SK-N-SH treated with all-trans-retinoic acid at 6 μM for 48 hours (cell line): ENCODE measurements around the gene BICRAL.
"Not testable (repeated sequence)": the region's sequence is repeated elsewhere in the genome, so short reads cannot be mapped to it uniquely, and the experiment has no call there.

Experiments
- ATAC-seq: fragments of 200-7000 bp; cut with Tn5 transposase; 3 replicates; pipeline ENCODE4 v1.9.1; 2020; ENCODE audit warnings: mild to moderate bottlenecking, moderate library complexity
- ARNTL ChIP-seq: fragments of 450-650 bp; formaldehyde crosslinking; IDR thresholded peaks from 2 replicates; pipeline ENCODE4 v1.5.0; 2020; ENCODE audit warnings: low read depth, mild to moderate bottlenecking, moderate library complexity, borderline replicate concordance
- BACH2 ChIP-seq: fragments of 250-450 bp; sonication (Bioruptor Pico); IDR thresholded peaks from 2 replicates; pipeline ENCODE4 v1.9.0; 2021; ENCODE audit warnings: mild to moderate bottlenecking, borderline replicate concordance
- CSDC2 ChIP-seq: fragments of 250-450 bp; sonication (Bioruptor Pico); IDR thresholded peaks from 2 replicates; pipeline ENCODE4 v1.5.0; 2020; ENCODE audit warnings: mild to moderate bottlenecking, moderate library complexity
- GLIS3 ChIP-seq: fragments of 250-450 bp; sonication (Bioruptor Pico); IDR thresholded peaks from 2 replicates; pipeline ENCODE4 v1.5.0; 2020; ENCODE audit warnings: mild to moderate bottlenecking, moderate library complexity
- ISL1 ChIP-seq: fragments of 250-450 bp; sonication (Bioruptor Pico); IDR thresholded peaks from 2 replicates; pipeline ENCODE4 v2.1.2; 2022; ENCODE audit warnings: mild to moderate bottlenecking, moderate library complexity
- OSR1 ChIP-seq: fragments of 250-450 bp; sonication (Bioruptor Pico); IDR thresholded peaks from 2 replicates; pipeline ENCODE4 v1.8.0; 2022; ENCODE audit warnings: moderate library complexity, mild to moderate bottlenecking, inconsistent platforms
- PATZ1 ChIP-seq: fragments of 250-450 bp; sonication (Bioruptor Pico); IDR thresholded peaks from 2 replicates; pipeline ENCODE4 v1.8.0; 2020; ENCODE audit warnings: mild to moderate bottlenecking, moderate library complexity, borderline replicate concordance
- POU6F1 ChIP-seq: fragments of 250-450 bp; sonication (Bioruptor Pico); IDR thresholded peaks from 2 replicates; pipeline ENCODE4 v1.8.0; 2021; ENCODE audit warnings: low read depth, mild to moderate bottlenecking, moderate library complexity, borderline replicate concordance
- PPARA ChIP-seq: fragments of 250-450 bp; sonication (Bioruptor Pico); IDR thresholded peaks from 2 replicates; pipeline ENCODE4 v1.5.0; 2020; ENCODE audit warnings: mild to moderate bottlenecking, borderline replicate concordance
- SNAI2 ChIP-seq: fragments of 250-450 bp; sonication (Bioruptor Pico); IDR thresholded peaks from 2 replicates; pipeline ENCODE4 v1.5.0; 2020; ENCODE audit warnings: mild to moderate bottlenecking, moderate library complexity
- TOX ChIP-seq: fragments of 250-450 bp; sonication (Bioruptor Pico); IDR thresholded peaks from 2 replicates; pipeline ENCODE4 v1.8.0; 2021; ENCODE audit warnings: mild to moderate bottlenecking, moderate library complexity, borderline replicate concordance
- ZC3H10 ChIP-seq: fragments of 250-450 bp; sonication (Bioruptor Pico); IDR thresholded peaks from 2 replicates; pipeline ENCODE4 v1.5.1; 2021; ENCODE audit warnings: mild to moderate bottlenecking, moderate library complexity
- ZFP3 ChIP-seq: fragments of 250-450 bp; sonication (Bioruptor Pico); IDR thresholded peaks from 2 replicates; pipeline ENCODE4 v1.5.0; 2020; ENCODE audit warnings: mild to moderate bottlenecking, moderate library complexity
- ZFP30 ChIP-seq: fragments of 450-650 bp; formaldehyde crosslinking; IDR thresholded peaks from 2 replicates; pipeline ENCODE4 v1.5.0; 2022; ENCODE audit warnings: mild to moderate bottlenecking, moderate library complexity
- ZNF565 ChIP-seq: fragments of 450-650 bp; formaldehyde crosslinking; conservative IDR thresholded peaks from 2 replicates; pipeline ENCODE4 v1.5.0; 2020; ENCODE audit warnings: low read depth, mild to moderate bottlenecking, moderate library complexity
- ZNF70 ChIP-seq: fragments of 450-650 bp; formaldehyde crosslinking; IDR thresholded peaks from 2 replicates; pipeline ENCODE4 v1.5.0; 2020; ENCODE audit warnings: mild to moderate bottlenecking, moderate library complexity
- ZNF8 ChIP-seq: fragments of 450-650 bp; formaldehyde crosslinking; IDR thresholded peaks from 2 replicates; pipeline ENCODE4 v1.5.0; 2020; ENCODE audit warnings: mild to moderate bottlenecking, moderate library complexity
- TF ChIP-seq, protein P1 (sequence below): fragments of 250-450 bp; sonication (Bioruptor Pico); IDR thresholded peaks from 2 replicates; pipeline ENCODE4 v1.5.1; 2021; ENCODE audit warnings: mild to moderate bottlenecking, moderate library complexity
- TF ChIP-seq, protein P2 (sequence below): fragments of 250-450 bp; sonication (Bioruptor Pico); IDR thresholded peaks from 2 replicates; pipeline ENCODE4 v1.5.1; 2020; ENCODE audit warnings: low read depth, mild to moderate bottlenecking, moderate library complexity

Gene BICRAL

DNA sequence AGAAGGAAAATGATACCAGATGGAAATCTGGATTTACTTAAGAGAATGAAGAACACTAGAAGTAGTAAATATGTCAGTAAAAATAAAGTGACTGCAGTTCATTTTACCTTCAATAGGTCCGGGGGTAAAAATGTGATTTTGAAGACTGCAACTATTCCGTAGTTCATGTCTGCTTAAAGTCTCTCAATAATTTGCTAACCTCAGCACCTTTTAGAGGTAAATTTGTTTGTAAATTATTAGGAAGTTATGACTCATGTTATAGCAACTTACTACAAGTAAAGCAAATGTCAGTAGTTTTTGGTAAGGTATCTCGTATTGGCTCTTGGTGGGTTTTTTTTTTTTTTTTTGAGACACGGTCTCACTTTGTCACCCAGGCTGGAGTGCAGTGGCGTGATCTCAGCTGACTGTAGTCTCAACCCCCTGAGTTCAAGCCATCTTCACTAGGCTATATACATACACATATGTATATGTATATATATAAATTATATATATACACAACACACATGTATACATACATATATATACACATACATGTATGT is 32.1 kb downstream of the BICRAL start (continued):
- no peak for TF ChIP-seq POU6F1
- no peak for TF ChIP-seq ZNF8
- TF ChIP-seq ZNF565 (CRISPR knock-in tag), result no peak
- TF ChIP-seq SNAI2 (CRISPR knock-in tag), result no peak
- TF ChIP-seq CSDC2 (CRISPR knock-in tag), result no peak
- no peak for TF ChIP-seq TOX (CRISPR knock-in tag)
- no peak for TF ChIP-seq ZNF70 (CRISPR knock-in tag)

DNA sequence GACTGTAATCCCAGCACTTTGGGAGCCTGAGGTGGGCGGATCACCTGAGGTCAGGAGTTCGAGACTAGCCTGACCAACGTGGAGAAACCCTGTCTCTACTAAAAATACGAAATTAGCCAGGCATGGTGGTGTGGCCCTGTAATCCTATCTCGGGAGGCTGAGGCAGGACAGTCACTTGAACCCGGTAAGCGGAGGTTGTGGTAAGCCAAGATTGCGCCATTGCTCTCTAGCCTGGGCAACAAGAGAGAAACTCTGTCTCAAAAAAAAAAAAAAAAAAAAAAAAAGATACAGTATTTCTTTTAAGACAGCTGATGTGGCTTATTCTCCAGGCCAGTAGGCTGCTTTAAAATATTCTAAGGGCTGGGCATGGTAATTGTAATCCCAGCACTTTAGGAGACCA is 33.9 kb downstream of the BICRAL start:
- not testable (repeated sequence) for ATAC-seq

DNA sequence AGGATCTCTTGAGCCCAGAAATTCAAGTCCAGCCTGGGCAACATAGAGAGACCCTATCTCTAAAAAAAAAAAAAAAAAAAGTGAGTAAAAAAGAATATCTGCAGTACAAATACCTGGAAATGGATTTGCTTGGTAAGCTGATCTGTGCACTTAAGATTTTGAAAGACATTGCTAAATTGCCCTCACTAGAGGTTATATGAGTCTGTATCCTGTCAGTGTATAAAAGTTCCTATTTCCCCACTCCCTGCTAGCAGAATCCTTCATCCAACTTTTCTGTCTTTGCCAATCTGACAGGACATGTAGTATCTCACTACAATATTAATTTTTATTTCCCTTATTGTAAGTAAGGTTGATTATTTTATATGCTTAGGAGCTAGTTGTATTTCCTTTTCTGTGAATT is 36.1 kb downstream of the BICRAL start:
- ATAC-seq, result no peak
- no peak for TF ChIP-seq PATZ1 (CRISPR knock-in tag)
- no peak for TF ChIP-seq SNAI2 (CRISPR knock-in tag)
- TF ChIP-seq BACH2 (CRISPR knock-in tag), result no peak
- no peak for TF ChIP-seq ZFP30
- no peak for TF ChIP-seq GLIS3 (CRISPR knock-in tag)
- no peak for TF ChIP-seq ZFP3 (CRISPR knock-in tag)
- TF ChIP-seq, protein P1, sequence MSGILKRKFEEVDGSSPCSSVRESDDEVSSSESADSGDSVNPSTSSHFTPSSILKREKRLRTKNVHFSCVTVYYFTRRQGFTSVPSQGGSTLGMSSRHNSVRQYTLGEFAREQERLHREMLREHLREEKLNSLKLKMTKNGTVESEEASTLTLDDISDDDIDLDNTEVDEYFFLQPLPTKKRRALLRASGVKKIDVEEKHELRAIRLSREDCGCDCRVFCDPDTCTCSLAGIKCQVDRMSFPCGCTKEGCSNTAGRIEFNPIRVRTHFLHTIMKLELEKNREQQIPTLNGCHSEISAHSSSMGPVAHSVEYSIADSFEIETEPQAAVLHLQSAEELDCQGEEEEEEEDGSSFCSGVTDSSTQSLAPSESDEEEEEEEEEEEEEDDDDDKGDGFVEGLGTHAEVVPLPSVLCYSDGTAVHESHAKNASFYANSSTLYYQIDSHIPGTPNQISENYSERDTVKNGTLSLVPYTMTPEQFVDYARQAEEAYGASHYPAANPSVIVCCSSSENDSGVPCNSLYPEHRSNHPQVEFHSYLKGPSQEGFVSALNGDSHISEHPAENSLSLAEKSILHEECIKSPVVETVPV (CRISPR knock-in tag), result no peak
- TF ChIP-seq, protein P2, sequence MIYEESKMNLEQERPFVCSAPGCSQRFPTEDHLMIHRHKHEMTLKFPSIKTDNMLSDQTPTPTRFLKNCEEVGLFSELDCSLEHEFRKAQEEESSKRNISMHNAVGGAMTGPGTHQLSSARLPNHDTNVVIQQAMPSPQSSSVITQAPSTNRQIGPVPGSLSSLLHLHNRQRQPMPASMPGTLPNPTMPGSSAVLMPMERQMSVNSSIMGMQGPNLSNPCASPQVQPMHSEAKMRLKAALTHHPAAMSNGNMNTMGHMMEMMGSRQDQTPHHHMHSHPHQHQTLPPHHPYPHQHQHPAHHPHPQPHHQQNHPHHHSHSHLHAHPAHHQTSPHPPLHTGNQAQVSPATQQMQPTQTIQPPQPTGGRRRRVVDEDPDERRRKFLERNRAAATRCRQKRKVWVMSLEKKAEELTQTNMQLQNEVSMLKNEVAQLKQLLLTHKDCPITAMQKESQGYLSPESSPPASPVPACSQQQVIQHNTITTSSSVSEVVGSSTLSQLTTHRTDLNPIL (CRISPR knock-in tag), result no peak
- TF ChIP-seq ZC3H10 (CRISPR knock-in tag), result no peak
- TF ChIP-seq PPARA (CRISPR knock-in tag), result no peak
- TF ChIP-seq, all 23 proteins: peak for 0

DNA sequence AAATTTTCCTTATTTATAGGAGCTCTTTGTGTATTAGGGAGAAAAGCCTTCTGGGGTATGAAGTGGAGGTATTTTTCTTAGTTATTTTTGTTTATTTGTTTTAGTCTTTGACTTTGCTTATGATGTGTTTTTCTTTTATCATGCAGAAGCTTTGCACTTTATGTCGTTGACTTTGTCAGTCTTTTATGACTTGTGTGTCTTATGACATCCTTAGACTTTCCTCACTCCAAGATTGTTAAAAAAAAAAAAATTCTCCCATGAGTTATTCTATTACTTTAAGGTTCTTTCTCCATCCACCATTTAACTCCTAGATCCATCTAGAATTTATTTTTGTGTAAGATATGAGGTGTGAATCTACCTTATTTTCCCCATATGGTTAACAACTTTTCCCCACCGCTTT is 36.6 kb downstream of the BICRAL start:
- no peak for ATAC-seq
- TF ChIP-seq POU6F1, result no peak
- no peak for TF ChIP-seq ISL1 (CRISPR knock-in tag)
- no peak for TF ChIP-seq ARNTL (CRISPR knock-in tag)
- TF ChIP-seq, protein P1 (CRISPR knock-in tag), result no peak
- no peak for TF ChIP-seq PATZ1 (CRISPR knock-in tag)
- TF ChIP-seq, protein P2 (CRISPR knock-in tag), result no peak
- TF ChIP-seq OSR1 (CRISPR knock-in tag), result no peak
- TF ChIP-seq ZFP3 (CRISPR knock-in tag), result no peak
